Activated CD4-positive, CD25-positive, alpha-beta regulatory T cell treated with anti-CD3 and anti-CD28 coated beads, Interleukin-2, amount 50 U/mL, for 16 hours (primary cell): ENCODE results near the gene NRXN2.

ENCODE experiments used
- DNase-seq: peaks from one replicate; pipeline ENCODE4 v3.0.0-alpha.2; 2020; ENCODE audit warnings: low read depth, low spot score

NRXN2 gene

DNA sequence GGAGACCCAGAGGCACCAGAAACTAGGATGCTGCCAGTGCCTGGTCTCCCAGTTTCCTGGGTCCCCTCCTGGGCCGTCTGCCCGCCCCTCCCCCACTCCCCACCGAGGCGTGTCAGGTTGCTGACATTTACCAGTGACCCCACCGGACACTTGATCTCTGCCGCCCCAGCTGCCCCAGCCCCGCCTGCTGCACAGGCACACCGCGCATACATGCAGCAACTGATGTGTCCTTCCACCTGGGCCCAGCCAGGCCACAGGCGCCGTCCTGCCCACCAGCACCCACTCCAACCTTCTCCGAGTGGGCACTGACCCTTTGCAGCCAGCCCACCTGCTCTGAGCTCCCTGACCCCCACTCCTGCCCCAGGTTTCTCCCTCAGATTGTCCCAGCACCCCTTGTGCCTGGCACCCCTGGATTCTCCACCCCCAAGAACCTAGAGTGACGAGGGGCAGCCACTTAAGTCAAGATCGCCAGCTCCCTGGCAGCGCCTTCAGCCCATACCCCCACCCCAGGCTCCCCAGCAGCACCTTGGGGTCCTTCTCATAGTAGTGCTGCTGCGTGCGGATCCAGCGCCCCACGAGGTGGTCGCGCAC is 36.2 kb upstream of the NRXN2 start:
- no peak for DNase-seq

DNA sequence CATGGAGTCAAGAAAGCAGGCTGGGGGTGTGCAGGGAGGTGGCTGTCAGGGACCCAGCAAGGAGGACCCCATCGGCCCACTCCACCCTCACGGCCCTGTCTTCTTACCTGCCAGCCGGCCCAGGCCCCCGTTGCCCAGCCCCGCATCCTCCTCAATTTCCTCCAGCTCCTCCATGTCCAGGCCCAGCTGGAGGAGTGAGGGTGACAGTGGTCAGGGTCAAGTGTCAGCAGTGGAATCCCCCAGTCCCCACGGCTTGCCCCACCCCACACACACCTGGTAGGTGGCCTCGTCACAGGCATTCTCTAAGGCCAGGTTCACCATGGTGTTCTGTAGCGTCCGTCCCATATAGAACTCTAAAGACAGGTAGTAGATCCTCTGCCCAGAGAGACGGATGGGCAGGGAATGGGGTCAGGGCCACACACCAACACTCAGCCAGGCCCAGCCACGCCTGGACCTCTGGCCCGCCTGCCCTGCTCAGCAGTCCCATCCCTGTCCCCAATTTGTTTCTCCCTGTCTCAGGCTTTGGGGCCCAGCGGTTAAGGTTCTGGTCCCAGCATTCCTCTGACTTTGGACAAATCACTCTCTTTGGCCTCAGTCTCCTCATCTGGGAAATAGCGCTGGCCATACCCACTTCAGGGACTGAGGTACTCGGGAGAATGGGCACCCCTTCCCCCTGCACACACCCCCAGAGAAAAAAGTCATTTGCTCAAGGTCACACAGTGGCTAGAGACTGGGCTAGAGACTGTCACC is 35.5 kb upstream of the NRXN2 start:
- no peak for DNase-seq

DNA sequence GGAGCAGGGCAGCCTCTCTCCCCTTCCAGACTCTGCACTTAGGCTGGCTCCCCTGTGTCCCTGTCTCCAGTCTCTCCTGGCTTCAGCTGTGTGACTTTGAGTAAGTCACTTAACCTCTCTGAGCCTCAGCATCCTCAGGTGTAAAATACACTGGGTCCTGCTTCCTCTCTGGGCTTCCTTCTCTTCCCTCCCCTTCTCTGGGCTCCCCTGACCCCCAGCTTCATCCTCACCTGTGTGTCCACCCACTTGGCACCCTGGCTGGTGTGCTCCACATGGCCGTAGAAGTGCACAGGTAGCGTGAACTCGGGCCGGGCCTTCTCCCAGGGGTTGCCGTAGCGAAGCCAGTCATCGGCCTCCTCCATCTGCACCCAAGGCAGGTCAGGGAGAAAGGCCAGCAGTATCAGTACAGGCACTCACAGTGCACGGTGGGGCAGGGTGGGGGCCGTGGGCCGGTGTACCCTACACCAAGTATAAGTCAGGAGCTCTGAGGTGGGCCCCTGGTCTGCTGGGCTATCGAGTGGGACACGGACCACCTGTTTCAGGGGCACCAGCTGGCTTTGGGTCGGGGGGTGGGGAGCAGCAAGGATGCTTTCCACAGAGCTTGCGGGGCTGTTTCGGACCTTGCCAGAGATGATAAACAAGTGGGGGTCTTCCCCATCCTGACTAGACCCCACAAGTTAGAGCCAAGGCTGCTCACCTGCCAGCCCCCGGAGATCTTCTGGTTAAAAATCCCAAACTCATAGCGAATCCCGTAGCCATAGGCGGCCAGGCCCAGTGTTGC is 34.7 kb upstream of the NRXN2 start:
- no peak for DNase-seq

DNA sequence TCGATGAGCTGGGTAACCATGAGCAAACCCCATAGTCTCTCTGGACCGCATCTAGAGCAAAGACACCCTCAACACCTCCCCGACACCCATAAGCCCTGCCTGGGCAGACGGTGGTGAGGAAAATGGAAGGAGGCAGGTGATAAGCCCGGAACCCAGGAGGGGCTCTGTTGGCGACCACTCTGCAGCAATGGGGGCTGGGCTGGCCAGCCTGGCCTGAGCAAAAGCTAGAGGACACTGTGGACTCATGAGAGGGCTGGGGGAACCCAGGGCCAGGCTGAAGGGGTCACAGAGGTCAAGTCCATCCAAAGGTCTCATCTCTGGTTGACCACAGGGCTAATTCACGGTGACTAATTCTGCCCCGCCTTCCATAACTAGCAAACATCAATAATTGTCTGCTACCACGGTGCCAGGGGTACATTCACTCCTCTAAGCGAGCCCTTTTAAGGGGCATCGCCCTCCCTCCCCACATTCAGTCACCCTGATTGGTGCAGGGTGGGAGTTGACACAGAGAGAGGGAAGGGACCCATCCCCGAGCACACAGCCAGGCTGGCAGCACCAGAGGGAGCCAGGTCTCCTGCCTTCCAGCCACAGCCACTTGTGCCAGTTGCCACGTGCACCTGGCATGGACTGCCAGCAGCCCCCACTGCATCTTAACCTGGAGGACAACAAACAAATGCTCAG is 32.8 kb upstream of the NRXN2 start:
- no peak for DNase-seq

DNA sequence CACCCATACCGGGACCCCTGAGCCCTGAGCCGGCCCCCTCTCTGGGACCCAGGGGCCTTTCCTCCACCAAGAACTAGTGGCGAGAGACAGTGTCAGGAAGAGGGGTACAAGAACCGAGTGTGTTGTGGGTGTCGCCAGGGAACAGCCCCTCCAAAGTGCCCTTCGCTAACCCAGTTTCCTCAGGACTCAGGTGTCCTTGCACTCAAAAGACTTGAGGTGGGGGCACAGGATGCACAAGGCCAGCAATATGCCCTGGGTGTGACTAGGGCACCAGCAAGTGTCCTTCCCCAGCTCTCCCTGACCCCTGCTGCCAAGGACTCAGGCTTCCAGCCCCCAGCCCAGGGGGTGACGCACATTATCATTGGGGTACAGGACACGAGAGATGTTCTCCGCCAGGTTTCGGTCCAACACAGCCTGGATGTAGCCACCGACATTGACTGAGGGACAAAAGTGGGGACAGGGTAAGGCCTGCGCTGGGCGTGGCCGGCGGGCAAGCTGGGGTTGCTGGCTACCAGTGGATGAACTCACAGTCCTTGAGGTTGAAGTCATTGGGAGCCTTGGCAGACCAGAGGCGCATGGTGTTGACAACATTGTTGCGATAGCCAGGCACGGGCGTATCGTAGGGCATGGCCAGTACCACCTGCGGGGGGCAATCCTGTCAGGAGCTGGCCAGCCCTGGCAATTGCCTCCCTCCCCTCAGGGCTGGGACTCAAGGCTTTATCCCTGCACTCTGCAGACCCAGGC is 32.1 kb upstream of the NRXN2 start:
- DNase-seq: no peak

DNA sequence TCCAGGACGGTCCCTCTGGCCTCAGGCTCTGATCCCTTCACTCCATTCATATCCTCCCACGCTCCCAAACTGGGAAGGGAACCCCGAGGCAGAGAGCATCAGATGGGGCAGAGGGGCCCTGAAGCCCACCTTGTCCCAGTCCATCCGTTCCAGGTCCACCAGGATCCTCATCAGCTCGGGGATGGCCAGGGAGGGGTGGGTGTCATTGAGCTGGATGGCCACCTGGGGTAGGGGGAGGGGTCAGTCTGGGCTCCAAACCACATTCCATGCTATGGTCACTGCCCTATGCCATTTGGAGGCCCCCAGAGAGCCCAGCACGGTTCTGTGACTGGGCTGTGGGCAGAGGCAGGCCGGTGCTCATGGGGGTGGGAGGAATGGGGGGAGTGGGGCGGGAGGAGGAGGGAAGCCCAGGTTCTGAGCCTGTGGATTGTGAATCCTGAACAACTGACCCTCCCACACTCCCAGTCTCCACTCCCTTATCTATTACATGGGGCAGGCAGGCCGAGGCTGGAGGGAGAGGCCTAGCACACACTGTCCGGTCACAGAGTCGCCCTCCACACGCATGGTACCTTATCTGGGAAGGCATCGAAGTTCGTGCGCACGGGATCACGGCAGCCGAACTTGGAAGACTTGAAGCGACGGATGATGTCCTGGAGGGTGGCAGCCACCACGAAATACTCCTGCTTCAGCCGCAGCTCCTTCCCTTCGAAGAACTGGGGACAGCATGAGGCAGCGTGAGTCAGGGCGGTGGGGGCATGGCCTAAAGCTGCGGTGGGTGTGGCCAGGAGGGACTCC is 31.3 kb upstream of the NRXN2 start:
- DNase-seq: no peak

DNA sequence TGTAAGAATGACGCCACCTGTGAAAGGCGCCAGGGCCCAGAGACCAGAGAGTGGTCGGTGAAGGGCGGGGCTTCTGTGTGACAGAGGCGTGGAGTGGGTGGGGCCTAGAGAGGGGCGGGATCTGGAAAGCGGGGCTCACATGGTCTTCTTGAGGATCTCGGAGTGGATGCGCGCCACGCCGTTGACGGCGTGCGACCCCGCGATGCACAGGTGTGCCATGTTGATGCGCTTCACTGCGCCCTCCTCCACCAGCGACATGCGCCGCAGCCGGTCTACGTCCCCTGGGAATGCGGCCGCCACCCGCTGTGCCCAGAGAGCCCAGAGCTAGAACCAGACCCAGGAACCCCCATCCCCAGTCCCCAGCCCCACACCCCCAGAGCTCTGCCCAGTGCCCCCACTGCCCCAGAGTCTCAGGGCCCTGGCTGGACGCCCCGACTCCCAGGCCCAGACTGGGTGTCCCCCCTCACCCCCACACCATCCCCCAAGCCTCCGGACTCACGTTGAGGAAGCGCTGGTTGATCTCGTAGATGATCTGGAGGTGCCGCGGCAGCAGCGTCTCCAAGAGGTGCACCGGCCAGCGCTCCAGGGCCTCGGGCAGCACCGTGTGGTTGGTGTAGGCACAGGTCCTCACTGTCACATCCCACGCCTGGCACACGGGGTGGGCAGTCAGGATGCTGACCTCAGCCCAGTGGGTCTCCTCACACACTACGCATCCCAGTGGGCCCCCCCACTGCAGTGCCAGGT is 30.6 kb upstream of the NRXN2 start:
- no peak for DNase-seq

DNA sequence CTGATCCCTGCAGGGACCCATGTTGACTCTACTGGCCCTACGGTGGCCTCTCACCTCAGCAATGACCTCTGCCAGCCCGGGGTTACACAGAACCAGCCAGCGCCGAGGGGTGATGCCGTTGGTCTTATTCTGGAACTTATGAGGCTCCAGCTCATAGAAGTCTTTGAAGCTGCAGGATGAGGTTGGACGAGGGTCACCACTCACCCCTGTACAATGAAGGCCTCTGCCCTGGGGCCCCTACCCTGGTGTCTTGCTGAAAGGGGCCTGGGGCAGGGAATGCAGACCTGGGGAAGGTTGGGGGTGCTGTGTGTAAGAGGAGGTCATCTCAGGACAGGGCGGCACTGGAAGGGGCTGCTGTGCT is 30.0 kb upstream of the NRXN2 start:
- DNase-seq: no peak

DNA sequence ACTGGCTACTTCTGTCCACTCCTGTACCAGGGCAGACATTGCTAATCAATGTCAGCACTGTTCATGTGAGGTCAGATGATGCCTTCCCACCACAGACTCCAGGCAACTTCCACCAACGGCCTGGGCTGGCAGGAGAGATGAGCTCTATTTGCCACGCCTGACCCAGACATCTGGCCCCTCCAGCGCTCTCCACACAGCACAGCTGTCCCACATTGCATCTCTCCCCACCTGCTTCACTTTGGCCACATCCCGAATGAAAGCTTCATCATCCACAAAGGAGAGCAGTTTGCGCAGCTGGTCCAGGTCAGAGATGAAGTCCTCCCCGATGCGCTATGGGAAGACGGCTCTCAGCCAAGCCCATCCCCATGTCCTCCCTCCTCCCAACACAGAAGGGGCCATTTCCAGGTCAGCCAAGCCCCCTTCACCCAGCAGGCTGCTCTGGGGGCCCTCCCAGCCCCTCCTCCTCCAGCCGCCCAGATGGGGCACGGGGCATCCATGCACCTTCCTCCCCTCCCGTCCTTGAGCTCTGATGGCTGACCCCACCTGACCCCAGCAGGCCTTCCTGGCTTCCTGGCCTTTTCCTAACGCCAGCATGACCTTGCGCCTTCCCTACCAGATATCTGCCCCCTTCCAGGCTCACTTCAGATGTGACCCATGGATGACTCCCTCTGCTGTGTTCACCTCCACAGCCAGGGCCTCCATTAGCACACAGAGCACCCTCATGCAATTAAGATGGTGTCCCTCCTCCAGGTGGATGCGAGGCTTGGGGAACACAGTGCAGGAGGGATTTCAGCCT is 29.4 kb upstream of the NRXN2 start:
- no peak for DNase-seq

DNA sequence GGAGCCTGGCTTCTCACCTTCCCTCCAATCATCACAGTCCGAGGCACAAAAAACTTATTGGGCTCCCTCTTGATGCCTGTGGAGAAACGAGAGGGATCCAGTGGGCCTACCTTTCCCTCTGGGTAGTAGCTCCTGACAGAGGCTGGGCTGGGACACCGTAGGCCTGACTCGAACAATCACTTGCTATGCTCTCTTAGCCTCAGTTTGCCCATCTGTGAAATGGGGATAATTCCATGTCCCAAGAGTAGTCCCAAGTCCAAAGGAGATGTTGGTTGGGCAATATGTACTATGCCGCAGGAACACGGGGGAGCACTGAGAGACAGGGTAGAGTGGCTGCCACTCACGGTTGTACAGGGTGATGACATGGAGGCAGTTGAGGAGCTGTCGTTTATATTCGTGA is 28.6 kb upstream of the NRXN2 start:
- DNase-seq: no peak

DNA sequence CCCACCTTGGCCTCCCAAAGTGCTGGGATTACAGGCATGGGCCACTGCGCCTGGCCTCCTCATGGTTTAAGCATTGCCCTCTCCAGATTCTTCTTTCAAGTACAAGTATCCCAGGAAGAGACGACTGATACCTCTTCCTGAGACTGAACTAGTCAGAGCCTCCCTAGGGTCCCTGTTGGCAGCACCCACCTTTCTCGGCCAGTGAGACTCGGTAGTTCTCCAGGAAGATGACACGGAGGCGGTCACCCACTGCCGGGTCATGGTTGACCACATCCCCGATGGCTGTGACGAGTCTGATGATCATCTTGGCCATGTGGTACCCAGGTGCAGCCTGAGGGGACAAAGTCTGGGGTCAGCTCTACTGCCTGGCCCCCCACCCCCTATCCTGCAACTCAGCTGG is 28.1 kb upstream of the NRXN2 start:
- no peak for DNase-seq

DNA sequence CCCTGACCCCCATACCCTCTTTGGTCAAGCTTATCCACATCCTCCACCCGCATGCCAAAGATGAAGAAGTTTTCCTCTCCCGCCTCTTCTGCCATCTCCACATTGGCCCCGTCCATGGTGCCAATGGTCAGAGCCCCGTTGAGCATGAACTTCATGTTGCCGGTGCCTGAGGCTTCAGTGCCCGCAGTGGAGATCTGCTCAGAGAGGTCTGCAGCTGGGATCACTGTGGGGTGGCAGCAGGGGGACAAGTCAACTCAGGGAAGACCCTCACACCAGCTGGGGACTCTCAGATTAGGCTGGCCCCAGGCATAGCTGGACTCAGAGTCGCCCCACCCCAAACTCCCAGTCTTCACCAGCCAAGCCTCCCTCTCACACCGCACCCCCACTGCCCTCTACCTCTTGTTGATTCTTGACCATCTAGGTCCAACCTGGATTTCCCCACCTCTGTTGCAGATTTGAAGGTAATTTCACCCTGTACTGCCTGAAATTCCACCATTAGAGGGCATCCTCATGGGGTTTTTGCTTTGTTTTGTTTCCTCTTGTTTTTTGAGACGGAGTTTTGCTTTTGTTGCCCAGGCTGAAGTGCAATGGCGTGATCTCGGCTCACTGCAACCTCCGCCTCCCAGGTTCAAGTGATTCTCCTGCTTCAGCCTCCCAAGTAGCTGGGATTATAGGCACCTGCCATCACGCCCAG is 27.5 kb upstream of the NRXN2 start:
- no peak for DNase-seq

DNA sequence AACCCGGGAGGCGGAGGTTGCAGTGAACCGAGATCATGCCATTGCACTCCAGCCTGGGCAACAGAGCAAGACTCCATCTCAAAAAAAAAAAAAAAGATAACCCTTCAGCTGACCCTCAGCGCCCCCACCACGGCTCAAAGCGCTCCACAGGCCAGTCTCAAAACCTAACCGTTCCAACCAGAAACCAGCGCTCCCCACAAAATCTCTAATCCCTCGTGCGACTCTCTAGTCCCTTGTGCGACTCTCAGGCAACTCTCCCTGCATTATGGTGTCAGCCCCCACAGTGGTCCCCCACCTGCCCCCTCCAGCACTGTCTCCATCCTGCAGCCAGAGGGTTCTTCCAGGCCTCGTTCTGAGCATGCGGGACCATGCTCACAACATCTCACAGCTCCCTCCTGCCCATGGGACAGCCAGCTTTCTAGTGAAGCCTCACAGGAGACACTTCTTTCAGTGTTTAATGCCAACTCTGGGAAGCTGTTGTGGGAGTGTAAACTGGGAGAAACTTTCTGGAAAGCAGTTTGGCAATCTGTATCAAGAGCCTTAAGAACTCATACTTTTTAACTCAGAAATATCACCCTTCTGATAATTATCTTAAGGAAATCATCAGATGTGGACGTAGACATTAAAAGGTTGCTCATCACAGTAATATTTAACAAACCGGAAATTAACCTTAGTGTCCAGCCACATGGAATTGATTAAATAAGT is 25.1 kb upstream of the NRXN2 start:
- no peak for DNase-seq

DNA sequence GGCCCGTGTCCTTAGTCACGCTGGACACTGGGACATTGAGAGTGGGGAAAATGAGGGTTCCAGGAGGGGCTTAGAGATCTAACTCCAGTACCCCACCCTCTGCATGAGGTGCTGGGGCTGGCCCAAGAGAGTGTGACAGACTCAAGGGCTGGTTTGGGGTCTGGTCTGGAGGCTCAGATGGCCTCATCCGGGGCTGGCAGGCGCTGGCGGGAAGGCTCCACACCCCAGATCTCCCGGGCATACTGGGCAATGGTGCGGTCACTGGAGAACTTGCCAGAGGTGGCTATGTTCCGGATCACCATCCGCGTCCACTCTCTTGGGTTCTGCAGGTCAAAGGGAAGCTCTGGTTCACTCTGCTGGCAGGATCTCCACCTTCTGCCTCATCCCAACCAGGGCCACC is 23.5 kb upstream of the NRXN2 start:
- no peak for DNase-seq

DNA sequence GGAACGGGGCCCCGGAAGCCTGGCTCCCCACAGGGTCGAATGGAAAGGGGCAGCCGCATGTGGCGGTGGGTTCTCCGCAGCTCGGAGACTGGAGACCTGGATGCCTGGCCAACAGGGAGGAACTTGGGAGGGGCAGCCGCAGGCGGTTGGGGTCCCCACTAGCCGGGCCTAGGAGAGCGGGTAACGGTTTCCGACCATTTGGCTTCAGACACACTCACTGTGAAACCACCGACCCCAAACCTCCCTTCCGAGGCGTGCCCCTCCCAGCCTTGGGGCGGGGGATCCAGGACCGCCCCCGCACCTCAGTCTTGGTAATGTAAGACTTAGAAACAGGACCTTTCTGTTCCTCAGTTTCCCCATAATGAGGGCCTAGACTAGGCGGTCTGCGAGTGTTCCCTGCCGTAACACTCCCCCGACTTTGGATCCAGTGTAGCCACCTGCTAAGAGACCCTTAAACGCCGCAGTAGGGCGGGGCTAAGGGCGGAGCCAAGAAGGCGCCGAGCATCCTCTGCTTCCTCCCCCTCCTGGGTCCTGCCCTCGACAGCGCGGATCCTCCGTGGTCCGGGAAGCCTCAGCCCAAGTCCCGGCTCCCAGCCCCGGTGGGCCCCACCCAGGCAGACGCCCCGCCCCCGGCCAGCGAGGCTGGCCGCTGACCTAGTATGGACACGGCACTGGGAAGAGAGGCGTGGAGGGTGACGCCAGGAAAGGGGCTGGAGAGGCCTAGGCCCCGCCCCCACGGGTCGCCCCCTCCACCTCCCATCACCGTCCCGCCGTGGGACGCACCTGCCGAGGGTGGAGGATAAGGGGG is 22.7 kb upstream of the NRXN2 start:
- DNase-seq: peak; percentile 52

DNA sequence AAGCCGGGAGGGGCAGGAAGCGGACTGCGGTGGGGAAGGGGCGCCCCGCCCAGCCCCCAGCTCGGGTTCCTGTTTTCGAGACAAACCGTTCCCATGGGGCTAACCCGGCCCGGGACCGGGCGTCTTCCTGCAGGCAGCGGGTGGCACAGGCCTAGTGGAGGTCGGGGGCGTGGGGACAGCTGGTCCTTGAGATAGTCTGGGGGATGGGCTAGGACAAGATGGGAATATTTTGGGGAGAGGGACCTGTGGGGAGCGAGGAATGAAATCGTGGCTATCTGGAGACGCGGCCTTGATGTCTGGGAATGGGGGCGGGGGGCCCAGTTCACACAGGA is 22.2 kb upstream of the NRXN2 start:
- peak; percentile 36 for DNase-seq

DNA sequence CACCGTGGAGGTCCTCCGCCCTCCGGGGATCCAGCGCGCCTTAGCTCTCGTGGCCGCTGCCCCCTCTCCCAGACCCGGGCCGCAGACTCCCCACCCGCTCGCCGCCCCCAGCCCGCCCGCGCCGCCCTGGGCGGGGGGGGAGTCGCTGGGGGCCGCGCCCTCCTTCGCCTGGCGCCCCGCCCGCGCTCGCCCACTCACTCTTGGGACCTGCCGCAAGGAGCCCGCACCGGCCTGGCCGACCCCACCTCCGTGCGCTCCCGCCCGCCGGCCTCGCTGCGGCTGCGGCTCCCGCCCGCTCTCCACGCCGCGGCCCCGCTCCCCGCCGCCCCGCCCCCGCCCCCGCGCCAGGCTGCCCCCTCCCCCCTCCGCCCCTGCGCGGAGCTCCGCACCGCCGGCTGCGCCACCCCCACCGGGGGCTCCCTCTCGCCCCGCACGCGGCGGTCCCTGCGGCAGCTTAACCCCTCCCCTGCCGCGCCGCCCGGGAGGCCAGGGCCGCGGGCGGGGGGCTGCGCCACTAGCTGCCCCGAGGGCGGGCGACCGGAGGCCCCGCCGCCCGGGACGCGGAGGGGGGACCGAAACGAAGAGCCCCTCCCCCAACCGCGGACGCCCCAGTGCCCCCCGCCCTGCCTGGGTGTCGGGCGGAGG is 21.7 kb upstream of the NRXN2 start:
- no peak for DNase-seq
